ENCODE measurements around the gene AGTR2.
"Not testable (repeated sequence)": the region's sequence is repeated elsewhere in the genome, so short reads cannot be mapped to it uniquely, and the experiment has no call there.

Gene AGTR2, protein sequence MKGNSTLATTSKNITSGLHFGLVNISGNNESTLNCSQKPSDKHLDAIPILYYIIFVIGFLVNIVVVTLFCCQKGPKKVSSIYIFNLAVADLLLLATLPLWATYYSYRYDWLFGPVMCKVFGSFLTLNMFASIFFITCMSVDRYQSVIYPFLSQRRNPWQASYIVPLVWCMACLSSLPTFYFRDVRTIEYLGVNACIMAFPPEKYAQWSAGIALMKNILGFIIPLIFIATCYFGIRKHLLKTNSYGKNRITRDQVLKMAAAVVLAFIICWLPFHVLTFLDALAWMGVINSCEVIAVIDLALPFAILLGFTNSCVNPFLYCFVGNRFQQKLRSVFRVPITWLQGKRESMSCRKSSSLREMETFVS

DNA sequence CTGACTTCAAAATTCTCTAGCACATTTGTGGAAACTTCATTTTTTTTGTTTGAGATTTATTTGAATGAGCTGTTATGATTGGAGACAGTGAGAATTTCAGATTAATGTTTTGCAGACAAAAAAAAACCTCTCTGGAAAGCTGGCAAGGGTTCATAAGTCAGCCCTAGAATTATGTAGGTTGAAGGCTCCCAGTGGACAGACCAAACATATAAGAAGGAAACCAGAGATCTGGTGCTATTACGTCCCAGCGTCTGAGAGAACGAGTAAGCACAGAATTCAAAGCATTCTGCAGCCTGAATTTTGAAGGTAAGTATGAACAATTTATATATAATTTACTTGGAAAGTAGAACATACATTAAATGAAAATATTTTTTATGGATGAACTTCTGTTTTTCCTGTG lies at the start of gene AGTR2:
Gene AGTR2 (plus strand): TSS at position 234 of the 400 bp plus-strand sequence. CDS start 1,537 bp downstream, outside the sequence.
- DNase-seq = no peak

DNA sequence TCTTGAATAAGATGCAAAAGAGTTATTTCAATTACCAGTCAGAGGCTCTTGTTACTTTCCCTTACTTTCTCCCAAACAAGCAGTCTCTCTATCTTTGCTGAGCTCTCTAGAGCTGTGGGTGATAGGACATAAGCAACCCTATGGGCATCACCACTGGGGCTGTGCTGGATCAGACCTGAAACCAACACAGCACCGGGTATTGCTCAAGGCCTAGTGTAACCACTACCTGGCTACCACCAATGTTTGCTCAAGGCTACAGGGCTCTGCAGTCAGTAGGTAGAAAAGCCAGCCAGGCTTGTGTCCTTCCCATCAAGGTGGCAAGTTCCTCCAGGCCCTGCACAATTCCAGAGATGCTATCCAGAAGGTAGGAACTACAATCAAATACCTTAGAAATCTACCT lies 35.3 kb upstream of the AGTR2 start:
- DNase-seq = no peak

DNA sequence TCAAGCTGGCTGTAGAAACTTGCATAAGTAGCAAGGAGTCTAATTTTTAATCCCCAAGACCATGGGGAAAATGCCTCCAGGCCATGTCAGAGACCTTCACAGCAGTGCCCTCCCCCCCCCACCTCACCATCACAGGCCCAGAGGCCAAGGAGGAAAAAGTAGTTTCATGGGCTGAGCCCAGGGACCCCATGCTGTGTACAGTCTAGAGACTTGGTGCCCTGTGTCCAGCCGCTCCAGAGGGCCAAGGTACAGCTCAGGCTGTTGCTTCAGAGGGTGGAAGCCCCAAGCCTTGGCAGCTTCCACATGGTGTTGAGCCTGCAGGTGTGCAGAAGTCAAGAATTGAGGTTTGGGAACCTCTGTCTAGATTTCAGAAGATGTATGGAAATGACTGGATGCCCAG lies 29.3 kb upstream of the AGTR2 start:
- not testable (repeated sequence) for DNase-seq

DNA sequence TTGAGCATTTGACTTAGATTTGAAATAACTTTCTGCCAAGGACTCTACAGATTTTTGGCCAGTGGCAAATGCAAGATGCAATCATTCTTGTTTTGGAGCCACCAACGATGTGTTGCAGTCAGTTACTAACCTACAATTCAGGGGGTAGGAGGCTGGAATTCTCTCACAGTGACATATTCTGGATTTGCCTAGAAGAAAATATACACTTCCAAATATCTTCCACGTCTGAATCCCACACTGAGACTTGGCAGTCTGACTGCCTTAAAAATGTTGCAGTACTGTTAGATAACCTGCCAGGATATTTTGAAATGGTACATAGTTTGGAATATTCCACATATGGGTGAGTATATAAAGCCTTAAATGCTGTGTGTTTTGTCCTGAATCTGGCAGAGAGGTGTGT lies 27.6 kb upstream of the AGTR2 start:
- no peak for DNase-seq

DNA sequence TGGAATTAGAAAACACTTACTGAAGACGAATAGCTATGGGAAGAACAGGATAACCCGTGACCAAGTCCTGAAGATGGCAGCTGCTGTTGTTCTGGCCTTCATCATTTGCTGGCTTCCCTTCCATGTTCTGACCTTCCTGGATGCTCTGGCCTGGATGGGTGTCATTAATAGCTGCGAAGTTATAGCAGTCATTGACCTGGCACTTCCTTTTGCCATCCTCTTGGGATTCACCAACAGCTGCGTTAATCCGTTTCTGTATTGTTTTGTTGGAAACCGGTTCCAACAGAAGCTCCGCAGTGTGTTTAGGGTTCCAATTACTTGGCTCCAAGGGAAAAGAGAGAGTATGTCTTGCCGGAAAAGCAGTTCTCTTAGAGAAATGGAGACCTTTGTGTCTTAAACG lies 2.4 kb downstream of the AGTR2 start:
- no peak for DNase-seq

DNA sequence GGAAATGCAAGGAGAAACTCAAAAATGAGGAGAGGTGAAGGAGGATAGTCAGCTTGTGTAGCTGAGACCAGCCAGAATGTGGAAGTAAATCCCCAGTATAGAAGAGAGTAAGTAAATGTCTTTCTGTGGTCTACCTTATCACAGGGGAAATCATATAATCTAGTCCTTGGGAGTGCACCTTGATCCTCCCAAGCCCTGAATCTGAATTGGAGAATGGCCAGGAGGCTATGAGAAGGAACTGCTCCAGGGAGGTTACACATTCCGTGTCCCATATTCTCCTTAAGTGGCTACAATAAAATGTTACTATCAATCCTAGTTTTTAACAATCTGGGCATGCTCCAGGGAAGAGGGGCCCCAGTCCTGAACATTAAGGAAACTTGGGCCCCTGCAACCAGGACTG lies 10.8 kb downstream of the AGTR2 start:
- DNase-seq = no peak

DNA sequence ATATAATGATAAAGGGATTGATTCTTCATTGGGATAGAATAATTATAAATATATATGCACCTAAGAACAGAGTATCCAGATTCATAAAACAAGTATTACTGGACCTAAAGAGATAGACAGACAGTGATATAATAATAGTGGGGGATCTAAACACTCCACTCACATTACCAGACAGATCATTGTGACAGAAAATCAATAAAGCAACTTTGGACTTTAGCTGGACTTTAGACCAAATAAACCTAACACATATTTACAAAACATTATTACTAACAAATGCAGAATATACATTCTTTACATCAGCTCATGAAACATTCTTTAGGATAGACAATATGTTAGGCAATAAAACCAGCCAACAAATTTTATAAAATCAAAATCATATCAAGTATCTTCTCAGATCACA lies 14.6 kb downstream of the AGTR2 start:
- no peak for DNase-seq

DNA sequence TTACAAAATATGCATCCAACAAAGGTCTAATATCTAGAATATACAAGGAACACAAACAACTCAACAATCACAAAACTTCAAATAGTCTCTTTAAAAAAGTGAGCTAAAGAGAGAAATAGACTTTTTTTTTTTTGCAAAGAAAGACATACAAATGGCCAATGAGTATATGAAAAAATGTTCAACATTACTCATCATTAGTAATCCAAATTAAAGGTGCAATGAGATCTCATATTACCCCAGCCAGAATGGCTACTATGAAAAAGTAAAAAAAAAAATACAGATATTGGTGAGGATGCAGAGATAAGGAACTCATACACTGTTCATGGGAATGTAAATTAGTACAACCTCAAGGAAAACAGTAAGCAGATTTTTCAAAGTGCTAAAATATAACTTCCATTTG lies 24.1 kb downstream of the AGTR2 start:
- no peak for DNase-seq

DNA sequence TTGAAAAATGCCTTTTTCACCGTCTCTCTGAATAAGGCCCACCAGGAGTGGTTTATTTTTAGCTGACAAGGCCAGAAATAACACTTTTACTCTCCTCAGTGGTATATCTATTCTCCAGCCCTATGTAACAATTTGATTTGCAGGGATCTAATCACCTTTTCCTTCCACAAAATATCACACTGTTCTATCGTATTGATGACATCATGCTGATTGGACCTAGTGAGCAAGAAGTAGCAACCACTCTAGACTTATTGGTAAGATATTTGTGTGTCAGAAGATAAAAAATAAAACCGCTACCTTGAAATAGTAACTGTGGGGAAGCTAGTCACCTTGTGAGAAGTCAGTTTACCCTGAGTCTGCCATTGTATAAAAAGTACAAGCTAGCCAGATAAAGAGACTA lies 27.7 kb downstream of the AGTR2 start:
- no peak for DNase-seq

DNA sequence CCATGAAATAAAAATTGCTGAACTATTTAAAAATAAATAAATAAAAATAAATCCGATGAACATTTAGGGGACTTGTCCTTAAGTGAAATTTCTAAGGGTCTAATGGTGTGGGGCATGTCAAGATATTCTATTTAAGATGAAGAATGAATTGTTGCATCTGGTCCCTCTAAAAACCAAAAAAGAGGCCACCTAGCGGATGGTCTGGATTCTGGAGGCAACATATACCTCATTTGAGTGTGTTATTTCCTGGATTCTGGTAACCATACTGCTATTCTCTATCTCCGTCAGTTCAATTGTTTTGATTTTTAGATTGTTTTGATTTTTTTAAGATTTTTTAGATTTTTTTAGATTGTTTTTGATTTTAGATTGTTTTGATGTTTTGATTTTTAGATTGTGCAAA lies 28.3 kb downstream of the AGTR2 start:
- DNase-seq = no peak

DNA sequence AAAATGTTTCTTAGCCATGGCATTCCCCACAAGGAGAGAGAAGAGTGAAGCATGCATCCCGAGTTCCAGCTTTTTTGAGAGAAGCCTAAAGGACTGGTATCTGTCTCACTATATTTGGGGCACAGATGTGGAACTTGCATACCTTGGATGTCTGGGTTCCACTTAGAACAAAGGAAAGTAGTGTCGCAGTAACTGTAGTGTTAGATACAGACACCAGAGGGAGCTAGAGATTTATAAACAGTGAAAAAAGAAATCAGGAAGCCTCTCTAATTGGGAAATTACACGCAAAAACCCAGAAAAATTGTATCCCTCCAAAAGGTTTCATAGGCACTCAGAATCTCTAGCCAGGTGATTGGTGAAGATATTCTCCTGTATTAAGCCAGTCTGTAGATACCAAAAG lies 34.4 kb downstream of the AGTR2 start:
- no peak for DNase-seq

DNA sequence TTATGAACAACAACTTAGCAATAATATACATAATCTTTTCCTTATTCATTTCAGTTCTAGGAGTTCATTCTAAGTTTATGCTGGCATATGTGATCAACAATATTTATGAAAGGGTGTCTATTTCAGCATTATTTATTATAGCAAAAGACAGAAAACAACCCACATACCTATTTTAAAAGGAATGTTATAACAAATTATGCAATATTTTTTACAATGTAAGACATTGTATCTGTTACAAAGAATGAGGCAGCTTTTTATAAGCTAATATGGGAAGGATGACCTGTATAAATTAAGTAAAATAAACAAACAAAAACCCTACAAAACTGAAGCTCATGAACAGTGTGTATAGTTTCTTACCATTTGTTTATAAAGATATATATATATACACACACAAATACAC lies 42.7 kb downstream of the AGTR2 start:
- no peak for DNase-seq

DNA sequence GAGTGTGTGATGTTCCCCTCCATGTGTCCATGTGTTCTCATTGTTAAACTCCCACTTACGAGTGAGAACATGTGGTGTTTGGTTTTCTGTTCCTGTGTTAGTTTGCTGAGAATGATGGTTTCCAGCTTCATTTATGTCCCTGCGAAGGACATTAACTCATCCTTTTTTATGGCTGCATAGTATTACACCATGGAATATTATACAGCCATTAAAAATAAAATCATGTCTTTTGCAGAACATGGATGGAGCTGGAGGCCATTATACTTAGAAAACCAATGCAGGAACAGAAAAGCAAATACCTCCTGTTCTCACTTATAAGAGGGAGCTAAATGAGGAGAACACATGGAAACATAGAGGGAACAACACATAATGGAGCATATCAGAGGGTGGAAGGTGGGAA lies 46.5 kb downstream of the AGTR2 start:
- DNase-seq = not testable (repeated sequence)
